GM18951 (cell line): Measurements from ENCODE around the gene AMOTL1.

Experiments used
- POLR2A ChIP-seq: IDR thresholded peaks from 4 replicates; pipeline ENCODE4 v1.6.1; 2011; ENCODE audit warnings: mild to moderate bottlenecking; ENCODE audit not compliant: insufficient read length, insufficient read depth; ENCODE audit errors: extremely low read depth
- in situ Hi-C: fragments of 300-500 bp; cut with MboI; formaldehyde crosslinking; loops from one replicate; pipeline ENCODE4 v1.12.0; 2022; ENCODE audit warnings: low sequenced_read_pairs, mixed read lengths, inconsistent platforms; ENCODE audit not compliant: unreplicated experiment

Gene AMOTL1

GRCh38 chr11:94750319-94751217 is 17.6 kb upstream of the AMOTL1 start:
- in situ Hi-C loops: loop anchor here (10.0 kb wide), 1 partner anchor 226 kb away; no protein-coding TSS in a partner anchor
- no peak for TF ChIP-seq POLR2A

- in situ Hi-C loops: loop anchor here (10.0 kb wide), 1 partner anchor 226 kb away; no protein-coding TSS in a partner anchor
- no peak for TF ChIP-seq POLR2A
These were observed 16.9 kb upstream of the AMOTL1 start for GRCh38 chr11:94751218-94751609.

GRCh38 chr11:94751786-94752185 is 16.4 kb upstream of the AMOTL1 start:
- in situ Hi-C loops: loop anchor here (10.0 kb wide), 1 partner anchor 227 kb away; no protein-coding TSS in a partner anchor
- no peak for TF ChIP-seq POLR2A

- in situ Hi-C loops: loop anchor here (10.0 kb wide), 1 partner anchor 229 kb away; no protein-coding TSS in a partner anchor
These were observed 14.5 kb upstream of the AMOTL1 start for GRCh38 chr11:94753630-94754029.

GRCh38 chr11:94754335-94754734 is 13.8 kb upstream of the AMOTL1 start:
- no peak for TF ChIP-seq POLR2A
- in situ Hi-C loops: loop anchor here (10.0 kb wide), 1 partner anchor 230 kb away; no protein-coding TSS in a partner anchor

More at GRCh38 chr11:94753630-94754029, 14.5 kb upstream of the AMOTL1 start:
- no peak for TF ChIP-seq POLR2A

- in situ Hi-C loops: loop anchor here (10.0 kb wide), 1 partner anchor 230 kb away; no protein-coding TSS in a partner anchor
- no peak for TF ChIP-seq POLR2A
These were observed 13.3 kb upstream of the AMOTL1 start for GRCh38 chr11:94754819-94755218.

- in situ Hi-C loops: loop anchor here (10.0 kb wide), 1 partner anchor 231 kb away; no protein-coding TSS in a partner anchor
- no peak for TF ChIP-seq POLR2A
These were observed 12.7 kb upstream of the AMOTL1 start for GRCh38 chr11:94755494-94755893.

- in situ Hi-C loops: loop anchor here (10.0 kb wide), 1 partner anchor 232 kb away; no protein-coding TSS in a partner anchor
- no peak for TF ChIP-seq POLR2A
These were observed 11.0 kb upstream of the AMOTL1 start for GRCh38 chr11:94757037-94757735.

- no peak for TF ChIP-seq POLR2A
These were observed 9.5 kb upstream of the AMOTL1 start for GRCh38 chr11:94758666-94759065.

GRCh38 chr11:94759522-94759921 is 8.6 kb upstream of the AMOTL1 start:
- TF ChIP-seq POLR2A: no peak

More at GRCh38 chr11:94758666-94759065, 9.5 kb upstream of the AMOTL1 start:
- in situ Hi-C loops: loop anchor here (10.0 kb wide), 1 partner anchor 234 kb away; no protein-coding TSS in a partner anchor

GRCh38 chr11:94760296-94760695 is 7.9 kb upstream of the AMOTL1 start:
- in situ Hi-C loops: loop anchor here (10.0 kb wide), 1 partner anchor 135 kb away; no protein-coding TSS in a partner anchor
- TF ChIP-seq POLR2A: no peak

More at GRCh38 chr11:94759522-94759921, 8.6 kb upstream of the AMOTL1 start:
- in situ Hi-C loops: loop anchor here (10.0 kb wide), 1 partner anchor 235 kb away; no protein-coding TSS in a partner anchor

- TF ChIP-seq POLR2A: no peak
- in situ Hi-C loops: loop anchor here (10.0 kb wide), 1 partner anchor 137 kb away; no protein-coding TSS in a partner anchor
These were observed 5.9 kb upstream of the AMOTL1 start for GRCh38 chr11:94762208-94762607.

GRCh38 chr11:94762995-94763394 is 5.2 kb upstream of the AMOTL1 start:
- TF ChIP-seq POLR2A: no peak
- in situ Hi-C loops: loop anchor here (10.0 kb wide), 1 partner anchor 138 kb away; no protein-coding TSS in a partner anchor
